ENCODE data around the gene GDF15.

GDF15 gene

DNA sequence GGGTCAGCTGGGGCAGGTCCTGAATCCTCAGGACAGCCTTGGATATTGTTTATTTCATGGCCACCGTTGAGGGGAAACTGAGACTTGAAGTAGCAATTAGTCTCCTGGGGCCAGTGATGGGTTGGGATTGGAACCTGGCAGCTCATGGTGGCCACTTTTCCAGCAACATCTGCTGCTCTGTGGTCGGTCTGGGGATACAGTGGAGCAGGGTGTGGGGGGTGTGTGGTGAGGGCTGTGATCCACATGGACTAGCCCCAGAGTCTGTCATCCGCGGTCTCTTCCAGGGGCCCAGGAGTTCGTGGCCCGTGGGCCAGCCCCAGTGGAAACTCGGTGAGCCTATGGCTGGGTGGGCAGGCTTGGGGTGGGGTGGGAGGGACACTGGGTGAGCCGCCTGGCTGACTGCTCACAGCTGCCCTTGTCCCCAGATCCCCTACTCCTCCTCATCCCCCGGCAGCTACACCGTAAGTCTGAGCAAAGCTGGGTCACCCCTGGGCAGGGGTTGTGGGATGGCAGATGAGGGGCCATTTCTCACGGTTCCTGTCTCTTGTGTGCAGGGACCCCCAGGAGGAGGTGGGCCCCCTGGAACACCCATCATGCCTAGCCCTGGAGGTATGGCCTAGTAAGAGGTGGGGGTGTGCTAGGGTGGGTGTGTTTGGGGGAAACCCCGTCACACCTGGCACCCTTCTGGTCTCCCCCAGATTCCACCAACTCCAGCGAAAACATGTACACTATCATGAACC lies 46.5 kb downstream of the GDF15 start:
- no peak for DNase-seq

DNA sequence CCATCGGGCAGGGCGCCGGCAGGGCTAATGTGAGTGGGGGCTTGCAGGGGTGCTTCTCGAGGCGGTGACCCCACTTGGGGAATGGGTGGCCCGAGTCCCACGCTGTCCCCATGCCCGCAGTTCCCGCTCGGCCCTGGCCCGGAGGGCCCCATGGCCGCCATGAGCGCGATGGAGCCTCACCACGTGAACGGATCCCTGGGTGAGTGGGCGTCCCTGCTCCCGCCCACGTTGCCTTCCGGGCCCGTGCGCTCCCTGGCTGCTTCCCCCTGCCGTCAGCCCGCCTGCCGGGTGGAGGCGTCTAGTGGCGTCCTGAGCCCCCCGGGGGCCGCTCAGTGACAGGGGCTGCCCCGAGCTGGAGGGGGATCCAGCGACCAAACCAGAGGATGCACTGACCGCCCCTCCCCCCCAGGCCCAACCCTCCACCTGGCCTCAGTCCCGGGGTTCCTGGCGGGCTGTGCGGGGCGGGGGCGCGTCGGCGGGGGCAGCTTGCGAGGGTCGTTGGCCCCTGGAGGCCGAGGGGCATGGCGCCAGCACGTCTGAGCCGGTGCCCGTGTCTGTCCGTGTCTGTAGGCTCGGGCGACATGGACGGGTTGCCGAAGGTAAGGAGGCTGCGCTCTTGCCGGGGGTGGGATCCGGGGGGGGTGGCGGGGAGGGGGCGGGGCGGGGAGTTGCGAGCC lies 47.2 kb downstream of the GDF15 start:
- DNase-seq = no peak

DNA sequence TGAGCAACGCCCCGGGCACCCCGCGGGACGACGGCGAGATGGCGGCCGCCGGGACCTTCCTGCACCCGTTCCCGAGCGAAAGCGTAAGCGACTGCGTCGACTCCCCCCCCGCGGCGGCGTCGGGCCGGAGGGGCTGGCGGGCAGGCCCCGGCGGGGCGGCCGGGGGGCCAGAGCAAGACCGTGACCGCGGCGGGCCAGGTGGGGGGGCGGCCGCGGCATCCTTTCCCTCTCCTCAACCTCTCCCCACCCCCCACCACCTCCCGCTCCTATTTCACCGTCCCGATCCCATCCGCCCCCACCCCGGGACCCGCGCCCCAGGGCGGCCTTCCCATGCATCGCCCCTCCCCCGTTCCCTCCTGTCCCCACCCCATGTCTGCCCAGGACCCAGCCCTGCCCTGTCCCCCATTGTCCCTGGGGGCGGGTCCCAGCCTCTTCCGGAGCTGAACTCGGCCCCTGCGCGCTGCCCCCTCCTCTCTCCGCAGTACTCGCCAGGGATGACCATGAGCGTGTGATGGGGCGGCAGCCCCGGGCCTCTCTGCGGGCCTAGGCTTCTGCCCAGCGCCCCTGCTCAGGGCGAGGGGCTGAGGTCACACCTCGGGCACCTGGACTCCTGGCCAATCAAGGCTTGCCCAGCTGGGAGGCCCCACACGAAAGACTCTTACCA lies 47.9 kb downstream of the GDF15 start:
- no peak for DNase-seq

DNA sequence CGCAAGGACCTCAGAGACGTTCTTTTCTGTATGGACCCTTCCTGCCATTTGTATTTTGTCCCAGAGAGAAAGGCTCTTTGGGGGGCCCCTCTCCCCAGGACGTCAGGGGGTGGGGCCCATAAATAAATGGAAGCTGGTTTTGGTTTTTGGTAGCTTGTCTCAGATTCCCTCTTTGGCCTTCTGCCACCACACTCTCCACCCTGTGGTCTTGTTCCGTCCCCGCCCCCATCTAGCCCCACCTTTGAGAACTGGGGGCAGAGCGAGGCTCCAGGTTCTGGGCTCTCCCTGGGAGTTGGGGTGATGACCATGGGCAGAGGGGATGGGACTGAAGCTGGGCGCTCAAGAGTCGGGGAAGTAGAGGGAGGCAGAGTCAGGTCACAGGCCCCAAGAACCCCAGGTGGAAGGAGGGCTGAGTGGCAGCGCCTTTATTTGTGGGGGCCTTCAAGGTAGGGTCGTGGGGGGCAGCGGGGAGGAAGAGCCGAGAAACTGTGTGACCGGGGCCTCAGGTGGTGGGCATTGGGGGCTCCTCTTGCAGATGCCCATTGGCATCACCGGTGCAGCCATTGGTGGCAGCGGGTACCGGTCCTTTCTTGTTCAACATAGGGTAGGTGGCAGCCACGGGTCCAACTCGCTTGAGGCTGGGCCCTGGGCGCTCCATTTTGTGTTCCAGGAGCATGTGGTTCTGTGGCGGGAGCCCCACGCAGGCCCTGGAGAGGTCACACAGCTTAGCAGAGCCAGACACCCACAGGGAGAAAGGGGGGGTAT lies 48.6 kb downstream of the GDF15 start:
- no peak for DNase-seq

DNA sequence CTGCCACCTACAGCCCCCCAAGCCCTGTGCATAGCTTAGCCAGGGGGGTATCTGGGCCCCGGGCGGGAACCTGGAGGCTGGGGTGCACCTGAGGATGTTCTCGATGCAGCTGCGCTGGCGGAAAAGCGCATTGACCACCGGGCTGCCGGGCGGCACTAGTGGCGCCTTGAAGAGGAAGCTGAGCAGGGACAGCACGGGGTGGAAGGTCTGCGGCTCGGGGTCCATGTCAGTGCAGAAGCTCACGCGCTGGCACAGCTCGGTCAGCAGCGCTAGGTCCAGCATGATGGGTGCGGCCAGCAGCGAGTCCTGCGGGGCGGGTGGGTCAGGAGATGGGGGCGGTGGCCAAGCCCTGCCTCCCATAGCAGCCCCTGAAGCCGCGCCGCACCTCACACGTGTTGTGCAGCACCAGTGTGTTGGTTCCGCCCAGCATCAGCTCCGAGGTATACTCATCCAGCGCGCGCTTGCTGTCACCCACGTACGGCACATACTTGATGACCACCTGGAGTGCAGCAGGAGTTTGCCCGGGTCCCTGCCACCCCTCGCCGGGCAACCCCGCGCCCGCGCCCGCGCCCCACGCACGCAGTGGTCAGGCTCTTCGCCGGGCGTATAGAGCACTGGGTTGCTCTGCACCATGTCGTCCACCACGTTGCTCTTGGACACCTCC lies 49.4 kb downstream of the GDF15 start:
- no peak for DNase-seq

DNA sequence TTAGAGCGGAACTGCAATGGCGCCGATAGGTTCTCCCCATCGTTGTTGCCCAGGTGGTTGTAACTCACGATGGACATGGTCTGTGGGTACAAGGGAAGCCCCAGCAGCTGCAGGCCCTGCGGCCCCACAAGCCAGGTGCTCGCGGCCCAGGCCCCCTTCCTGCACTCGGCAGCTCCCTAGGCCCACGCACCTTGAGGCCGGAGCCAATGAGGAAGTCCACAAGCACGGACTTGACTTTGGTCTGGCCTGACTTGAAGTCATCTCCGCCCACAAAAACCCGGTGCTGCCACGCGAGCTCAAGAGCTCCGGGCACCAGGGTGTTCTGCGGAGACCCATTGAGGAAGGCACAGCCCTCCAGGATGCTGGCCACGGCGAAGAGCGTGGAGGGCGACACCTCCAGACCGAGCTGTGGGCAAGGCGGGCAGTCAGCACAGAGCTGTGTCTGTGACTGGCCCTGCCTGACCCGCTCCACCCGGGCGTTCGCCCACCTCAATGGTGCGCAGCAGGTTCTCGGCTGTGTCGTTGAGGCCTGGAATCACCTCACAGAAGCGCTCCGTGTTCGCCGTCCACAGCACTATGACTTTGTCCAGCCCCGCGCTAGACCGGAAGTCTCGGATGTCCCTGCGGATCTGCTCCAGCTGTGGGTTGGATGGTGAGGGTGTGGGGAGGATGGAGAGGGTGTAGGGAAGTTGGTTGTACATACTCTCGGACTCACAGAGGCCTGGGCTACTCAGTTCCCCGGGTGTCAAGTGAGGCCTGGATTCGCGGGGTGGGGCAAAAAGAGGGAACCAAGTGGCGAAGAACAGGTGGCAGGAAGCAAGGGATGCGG lies 50.1 kb downstream of the GDF15 start:
- no peak for DNase-seq

DNA sequence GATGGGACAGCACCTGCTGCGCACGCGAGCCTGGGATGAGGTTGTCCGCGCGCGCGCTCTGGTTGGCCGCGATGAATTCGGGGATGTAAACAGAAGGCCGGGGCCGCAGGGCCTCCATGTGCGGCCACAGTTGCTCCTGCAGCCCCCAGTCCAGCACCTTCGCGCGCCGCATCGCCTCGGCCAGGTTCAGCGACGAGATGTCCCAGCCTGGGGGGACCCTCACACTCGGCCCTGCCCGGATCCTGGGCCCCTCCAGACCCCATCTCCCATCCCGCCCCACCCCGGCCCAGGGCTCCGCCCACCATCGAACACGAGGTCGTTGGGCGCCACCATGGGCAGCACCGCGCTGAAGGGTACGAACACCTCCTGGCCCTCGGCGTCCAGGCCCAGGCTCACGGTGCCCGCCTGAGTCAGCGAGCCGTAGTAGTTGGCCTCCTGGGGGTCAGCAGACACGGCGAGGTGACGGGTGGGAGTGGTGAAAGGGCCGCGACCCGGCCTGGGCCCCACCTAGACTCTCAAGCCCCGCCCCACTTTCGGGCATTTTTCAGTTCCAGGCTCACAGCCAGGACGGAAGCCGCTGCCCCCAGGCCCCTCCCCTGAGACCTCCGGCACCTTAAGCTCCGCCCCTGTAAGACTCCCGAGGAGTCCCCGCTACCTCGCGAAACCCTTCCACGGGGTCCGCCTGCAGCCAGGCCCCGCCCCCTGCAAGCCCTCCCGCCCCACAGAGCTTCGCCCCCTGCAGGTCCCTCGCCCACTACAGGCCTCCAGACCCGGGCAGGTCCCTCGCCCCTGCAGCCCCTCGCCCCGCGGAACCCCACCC lies 50.9 kb downstream of the GDF15 start:
- DNase-seq = peak; percentile 39 to 62

DNA sequence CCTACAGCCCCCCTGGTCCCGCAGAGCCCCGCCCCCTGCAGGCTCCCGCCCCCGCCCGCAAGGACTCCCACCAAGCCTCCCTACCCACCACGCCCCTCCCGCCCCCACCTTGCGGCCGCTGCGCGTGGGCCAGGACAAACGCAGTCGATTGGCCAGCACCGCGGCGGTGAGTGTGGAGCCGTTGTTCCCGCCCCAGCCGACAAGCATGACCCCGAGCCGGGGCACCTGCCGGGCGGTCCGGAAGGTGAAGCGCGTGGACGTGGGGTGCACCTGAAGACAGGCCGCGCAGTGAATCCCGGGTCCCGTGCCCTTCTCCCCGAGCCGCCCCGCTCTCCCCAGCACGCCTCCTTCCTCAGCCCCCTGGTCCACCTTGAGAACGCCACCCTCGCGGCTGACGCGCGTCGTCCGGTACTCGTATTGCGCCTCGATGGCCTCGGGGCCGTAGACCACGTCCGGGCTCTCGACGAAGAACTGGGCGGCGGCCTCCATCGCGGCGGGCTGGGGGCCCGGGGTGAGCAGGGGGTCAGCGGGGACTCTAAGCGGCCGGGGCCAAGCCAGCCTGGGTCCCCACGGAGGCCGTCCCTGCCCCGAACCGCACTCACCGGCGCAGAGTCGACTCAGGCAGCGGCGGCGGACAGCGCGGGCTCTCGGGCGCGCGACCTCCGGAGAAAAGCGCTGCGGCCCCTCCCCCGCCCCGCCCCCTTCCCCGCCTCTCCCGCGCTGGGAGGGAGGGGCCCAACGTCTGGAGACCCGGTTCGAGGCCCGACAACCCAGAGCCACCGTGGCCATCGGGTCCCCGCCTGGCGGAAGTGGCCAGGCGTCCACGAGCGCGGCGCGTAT lies 51.8 kb downstream of the GDF15 start, which contains the start of gene ISYNA1:
TSS of gene ISYNA1 (minus strand) at position 643 of the 840 bp plus-strand sequence. CDS start at position 489, 154 bp downstream.
- DNase-seq = peak in 1 of 2 experiments; percentile 36

DNA sequence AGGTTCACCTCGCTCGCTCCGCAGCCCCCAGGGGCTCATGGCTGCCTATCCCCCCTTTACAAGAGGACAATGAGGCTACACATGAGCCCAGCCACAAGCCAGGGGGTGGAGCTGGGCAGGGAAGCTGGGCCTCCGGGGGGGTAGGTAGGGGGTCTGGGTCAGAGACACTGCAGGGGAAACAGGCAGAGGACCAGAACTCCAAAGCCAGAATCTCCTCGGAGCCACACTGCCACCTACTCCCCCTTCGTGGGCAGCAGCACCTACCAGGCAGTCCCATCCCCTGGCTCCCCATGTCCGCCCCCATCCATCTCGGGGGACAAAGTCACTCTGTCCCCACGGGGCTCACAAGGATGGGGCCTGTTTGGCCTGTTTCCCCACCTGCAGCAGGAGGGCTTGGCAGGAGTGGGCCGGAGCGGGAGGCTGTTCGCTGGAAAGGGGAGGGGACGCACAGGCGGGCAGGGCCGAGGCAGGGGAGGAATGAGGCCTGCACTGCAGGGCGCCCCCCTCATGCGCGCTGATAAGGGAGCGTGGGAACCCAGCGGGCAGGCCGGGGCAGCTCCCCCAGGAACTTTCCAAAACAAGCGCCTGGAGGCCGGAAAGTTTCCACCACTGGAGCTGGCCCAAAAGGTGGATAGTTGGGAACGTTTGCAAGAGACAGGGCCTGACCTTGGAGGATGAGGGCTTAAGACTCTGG lies 52.5 kb downstream of the GDF15 start:
- DNase-seq = no peak

Data from NCI-H524 (cell line).